NCI-H2227 treated with DMSO at 0.1 percent for 48 hours (cell line): Measurements from ENCODE around the gene HERC2.

ENCODE experiments used
- DNase-seq: peaks from one replicate; lab custom pipeline; 2025; lab: John Stamatoyannopoulos, UW

HERC2 gene

DNA sequence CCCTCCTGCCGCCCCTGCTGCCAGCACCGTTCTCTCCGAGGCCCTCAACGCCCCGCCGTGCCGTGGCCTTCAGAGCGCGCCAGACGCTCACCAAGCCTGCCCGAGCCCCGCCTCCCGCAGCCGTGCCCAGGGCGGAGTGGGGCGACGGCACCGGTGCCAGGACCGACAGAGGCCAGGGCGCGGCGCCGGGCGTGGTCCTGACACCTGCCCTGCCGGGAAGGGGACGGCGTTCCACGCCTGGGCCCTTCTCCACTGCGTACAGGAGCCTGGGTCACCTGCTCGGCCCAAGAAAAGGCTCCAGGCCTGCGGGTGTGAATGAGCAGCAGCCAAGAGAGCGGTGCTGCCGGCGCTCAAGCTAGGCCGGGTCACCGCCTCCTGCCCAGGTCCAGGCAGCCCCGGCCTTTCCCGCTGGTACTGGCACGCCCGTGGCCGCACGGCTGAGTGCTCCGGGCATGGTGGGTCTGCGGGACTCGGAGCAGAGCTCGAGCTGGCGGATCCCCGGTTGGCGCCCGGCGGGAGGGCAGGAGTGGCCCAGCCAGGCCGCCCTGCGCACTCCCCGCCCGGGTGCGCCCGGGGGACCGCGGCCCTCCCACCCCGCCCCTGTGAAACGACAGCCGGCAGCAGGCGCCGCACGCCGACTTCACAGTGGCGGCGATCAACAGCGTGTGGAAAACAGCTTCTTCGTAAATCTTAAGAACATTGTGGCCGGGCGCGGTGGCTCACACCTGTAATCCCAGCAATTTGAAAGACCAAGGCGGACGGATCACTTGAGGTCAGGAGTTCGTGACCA, 227.1 kb downstream of the HERC2 start:
- DNase-seq, result no peak

DNA sequence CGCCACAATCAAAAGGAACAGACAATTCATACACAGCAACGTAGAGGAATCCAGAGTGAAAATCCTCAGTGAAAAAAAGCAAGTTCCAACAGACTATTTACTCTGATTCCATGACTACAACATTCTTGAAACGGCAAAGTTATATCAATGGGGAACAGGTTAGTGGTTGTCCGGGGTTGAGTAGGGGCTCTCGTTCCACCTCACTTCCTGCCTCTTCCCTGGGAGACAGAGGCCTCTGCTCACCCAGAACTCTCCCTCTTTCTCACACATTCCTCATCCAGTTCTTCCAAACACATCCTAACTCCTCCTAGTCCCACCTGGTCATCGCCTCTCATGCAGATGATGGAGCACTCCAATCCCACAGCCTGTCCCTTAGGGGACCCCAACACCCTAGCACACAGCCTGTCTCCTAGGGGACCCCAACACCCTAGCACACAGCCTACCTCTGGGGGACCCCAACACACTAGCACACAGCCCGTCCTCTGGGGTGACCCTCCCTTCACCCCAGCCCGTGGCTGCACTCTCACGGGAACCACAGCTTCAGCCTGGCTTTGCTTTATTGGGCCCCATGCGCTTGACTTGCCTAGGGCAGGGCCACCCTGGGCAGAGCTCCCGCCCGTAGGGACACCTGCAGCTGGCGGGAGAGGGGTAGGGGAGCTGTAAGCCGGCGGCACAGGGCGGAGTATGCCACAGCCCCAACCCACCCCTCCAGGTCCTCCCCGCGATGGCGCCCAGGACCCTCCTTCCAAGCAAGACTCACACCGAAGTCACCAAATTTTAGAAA, 228.0 kb downstream of the HERC2 start:
- no peak for DNase-seq

DNA sequence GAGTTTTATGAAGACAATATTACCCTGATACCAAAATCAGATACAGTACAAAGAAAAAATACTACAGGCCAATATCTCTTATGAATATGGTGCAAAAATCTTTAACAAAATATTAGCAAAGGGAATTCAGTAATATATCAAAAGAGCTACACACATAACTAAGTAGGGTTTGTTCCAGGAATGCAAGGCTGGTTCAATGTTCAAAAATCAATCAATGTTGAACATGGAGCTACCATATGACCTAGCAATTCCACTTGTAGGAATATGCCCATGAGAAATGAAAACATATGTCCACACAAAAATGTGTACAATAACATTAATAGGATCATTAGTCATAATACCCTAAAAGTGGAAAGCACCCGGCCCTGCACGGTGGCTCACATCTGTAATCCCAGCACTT, 230.7 kb downstream of the HERC2 start:
- no peak for DNase-seq

DNA sequence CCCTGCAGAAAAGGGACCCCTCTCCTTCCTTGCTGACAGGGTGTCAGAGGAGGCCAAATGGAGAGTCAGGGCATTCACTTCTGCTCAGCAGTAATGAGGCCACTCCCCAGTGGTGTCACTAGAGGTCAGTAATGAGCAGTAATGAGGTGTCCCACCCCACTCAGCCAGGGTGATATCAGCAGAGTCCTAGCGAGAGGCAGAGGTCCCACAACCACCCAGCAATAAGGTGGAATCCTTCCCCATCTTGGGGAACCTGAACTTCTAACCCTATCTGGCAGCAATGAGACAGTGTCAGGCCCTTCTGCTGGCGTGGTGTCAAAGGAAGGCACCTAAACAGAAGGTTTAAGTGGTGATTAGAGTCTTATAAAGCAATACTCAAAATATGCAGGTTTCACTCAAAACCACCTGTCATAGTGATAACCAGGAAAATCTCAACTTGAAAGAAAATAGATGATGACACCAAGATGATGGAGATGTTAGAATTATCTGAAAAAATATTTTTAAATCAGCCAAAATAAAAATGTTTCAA, 235.7 kb downstream of the HERC2 start:
- DNase-seq, result no peak

DNA sequence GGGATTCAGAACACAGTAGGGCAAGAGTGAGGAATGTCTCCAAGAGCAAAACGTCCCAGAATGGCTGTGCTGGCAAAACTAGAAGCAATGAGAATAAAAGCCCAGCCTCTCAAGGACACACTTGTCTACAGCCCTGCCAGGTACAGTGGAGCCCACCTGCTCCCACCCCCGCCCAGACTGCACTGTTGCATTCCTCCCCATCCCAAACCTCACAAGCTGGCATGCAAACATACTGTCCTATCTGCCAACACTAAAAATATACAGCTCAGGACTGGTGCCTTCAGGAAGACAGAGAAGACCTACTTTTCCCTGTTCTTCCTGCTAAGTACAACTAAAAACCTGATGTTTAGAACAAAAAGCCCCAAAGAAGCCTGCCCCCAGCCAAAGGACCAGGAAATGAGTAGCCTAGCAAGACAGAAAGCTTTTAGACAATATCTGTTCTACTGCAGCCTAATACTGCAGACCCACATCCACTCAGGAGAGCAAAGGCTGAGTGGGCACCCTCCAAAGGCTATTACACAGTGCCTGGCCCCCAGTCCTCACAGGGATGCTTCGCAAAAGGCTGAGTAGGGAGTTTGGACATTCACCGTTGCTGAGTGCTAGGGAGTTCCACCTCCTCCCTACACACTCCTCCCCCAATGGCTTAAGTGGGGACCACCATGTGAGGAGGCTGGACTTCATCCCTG, 236.3 kb downstream of the HERC2 start:
- no peak for DNase-seq

DNA sequence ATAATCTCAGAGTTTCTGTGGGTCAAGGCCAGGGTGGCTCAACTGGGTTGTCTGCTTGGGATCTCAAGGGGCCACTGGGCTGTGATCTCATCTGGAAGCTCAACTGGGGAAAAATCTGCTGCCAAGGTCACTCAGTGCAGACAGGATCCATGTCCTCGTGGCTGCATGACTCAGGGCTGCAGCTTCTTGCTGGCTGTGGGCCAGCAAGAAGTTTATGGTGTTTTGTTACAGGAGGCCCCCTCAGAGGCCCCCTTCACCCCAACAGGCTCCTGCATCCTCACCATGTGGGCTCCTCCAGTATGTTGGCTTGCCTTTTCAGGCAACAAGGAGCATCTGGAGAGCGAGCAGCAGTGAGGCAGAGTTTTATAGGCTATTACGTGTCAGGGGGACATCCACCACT, 237.4 kb downstream of the HERC2 start:
- no peak for DNase-seq

DNA sequence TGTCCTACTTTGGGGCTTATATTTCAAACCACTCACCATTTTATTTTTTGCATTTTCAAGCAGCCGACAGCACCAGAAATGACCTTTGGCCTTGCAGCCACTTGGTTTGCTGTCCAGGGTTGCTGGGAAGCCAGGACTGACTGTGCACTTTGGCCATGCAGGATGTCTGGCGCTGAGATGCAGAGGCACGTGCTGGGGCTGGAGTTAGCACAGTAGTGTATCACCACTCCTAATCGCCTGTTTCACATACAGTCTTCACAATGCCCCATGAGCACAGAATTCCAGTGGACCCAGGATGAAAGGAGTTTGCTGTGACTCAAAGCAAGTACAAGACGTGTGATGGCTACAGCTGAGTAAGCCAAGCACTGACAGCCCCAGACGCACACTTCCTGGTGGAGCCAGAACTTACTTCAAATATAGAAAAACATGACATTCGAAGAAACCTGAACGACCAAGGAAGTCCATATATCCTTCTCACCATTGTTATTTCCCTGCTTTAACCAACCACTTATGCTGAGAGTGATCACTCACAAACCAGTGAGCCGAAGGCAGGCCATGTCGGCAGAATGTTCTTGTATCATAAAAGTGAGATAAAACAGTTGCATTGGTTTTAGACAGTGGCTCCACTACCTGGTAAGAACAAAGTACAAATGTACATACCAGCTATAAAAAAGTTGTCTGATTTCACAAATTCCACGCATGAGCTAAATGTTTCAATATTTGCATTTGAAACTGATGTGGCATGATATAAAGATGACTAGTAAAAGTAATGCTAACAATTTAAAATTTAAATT, 238.9 kb downstream of the HERC2 start:
- no peak for DNase-seq

DNA sequence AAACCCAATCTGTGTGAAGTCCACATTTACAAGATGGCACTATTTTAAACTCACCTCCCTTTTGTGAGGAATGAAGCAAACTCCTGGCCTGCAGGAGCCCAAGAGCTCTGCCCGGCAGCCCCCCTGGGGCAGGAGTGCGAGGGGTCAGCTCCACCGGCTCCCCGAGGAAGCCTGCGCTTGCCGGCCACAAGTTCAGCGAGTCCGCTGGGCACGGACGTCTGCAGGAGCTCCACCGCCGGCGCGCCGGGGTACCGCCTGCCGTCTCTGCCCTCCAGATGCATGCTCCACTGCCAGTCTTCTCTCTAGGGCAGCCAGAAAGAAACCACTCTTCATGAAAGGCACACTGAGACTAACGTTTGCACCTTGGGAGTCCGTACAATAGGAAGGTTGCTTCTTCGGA, 240.4 kb downstream of the HERC2 start:
- DNase-seq, result no peak

DNA sequence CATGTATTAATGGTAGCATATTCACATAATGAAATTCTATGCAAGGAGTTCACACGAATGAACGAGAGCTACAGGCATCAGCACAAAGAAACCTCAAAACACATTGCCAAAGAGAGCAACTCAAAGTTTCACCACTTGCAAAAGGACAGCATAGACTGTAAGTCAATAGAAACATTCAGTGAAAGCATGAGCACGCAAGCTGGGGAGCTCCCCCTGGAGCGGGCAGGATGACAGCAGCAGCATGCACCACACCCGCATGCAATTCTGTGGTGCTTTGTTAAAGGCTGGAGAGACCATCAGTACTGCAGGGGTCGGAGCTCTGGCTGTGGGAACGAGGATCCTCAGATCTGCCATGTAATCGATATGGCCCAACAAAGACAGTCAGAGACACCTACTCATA, 241.6 kb downstream of the HERC2 start:
- no peak for DNase-seq

DNA sequence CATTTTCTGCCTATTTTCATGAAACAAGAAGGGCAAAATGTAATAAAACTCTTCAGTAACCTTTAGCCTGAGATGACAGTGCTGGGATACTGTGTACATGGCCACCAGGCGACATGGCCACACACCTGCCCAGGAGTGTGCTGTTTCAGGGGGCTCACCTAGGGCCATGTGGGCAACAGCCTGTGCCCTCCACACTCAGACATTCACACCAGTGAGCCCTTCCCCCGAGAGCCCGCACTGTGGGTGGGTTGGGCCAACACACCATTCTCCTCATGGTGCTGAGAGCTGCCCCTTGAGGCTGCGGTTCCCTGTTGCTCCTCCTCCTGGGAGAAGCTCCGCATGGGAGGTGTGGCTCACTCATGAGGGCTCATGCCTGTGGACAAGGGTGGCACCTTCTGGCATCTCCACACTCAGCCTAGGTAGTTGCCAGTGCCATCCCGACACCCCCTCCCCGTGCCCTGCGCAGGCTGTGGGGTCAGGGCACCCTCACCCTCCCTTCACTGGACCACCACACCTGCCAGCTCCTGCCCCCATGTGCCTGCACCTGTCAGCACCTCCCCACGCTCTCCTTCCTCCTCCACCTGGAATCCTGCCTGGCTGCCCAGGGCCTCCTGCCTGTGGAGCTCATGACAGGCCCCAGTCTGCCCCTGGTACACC, 242.5 kb downstream of the HERC2 start:
- no peak for DNase-seq

DNA sequence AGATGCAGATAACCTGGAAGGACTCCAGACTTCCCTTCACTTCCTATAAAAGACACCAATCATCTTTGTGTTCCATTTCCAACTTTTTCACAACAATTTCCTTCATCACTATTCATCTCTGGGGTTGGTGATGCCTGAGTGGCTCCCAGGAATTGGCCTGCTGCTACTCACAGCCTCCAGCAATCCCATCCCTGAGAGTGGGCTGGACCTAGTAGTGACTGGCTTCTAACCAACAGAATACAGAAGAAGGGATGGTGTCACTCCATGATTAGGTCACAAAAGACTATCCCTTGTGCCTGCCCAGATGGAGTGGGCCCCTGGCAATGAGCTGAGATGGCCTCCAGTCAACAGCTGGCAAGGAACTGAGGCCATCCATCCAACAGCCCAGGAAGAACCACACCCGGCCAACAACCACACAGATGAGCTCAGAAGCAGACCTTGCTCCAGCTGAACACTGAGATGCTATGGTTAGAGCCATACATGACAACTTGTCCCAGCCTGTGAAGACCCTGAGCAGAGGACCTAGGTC, 243.7 kb downstream of the HERC2 start:
- no peak for DNase-seq

DNA sequence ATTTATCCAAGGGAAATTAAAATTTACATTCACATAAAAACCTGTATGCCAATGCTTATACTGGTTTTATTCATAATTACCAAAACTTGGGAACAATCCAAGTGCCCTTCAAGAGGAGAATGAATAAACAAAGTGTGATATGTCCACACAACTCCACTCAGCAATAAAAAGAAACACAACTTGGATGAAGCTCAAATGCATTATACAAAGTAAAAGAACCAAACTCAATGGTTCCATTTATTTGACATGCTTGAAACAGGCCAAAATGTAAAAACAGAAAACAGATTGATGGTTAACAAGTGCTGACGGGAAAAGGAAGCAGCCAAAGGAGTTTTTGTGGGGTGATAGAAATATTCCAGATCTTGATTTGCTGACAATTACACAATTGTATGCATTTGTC, 246.4 kb downstream of the HERC2 start:
- no peak for DNase-seq

DNA sequence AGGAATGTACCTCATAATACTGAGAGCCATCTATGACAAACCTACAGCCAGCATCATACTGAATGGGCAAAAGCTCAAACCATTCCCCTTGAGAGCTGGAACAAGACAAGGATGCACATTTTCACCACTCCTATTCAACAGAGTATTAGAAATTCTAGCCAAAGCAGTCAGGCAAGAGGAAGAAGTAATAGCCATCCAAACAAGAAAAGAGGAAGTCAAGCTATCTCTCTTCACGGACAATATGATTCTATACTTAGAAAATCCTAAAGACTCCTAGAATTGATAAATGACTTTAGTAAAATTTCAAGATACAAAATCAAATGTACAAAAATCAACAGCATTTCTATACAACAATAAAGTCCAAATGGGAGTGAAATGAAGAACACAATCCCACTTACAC, 253.0 kb downstream of the HERC2 start:
- no peak for DNase-seq

DNA sequence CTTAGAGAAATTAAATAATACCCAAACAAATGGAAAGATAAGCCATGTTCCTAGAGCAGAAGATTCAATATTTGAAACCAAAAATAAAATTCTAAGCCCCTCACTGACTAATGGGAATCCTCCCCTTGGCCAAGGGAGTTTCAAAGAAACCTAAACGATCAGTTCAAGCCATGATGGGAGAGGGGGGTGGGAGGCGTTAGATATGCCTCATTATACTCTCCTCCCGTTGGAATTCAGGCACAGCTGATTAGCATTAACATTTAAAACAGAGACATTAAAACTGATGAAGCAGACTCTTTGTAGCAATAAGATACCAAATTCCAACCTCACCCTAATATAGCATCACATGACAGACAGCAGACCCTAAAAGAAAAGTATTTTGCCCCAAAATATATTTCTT, 255.7 kb downstream of the HERC2 start:
- no peak for DNase-seq
